Sciatic nerve (tissue), 2 donors: ENCODE measurements around the gene GPR25. TPM values are rescaled to one million over a fixed set of nuclear protein-coding genes. Genes with fewer than 3 reads are reported as not detected.
"Not testable (repeated sequence)": the region's sequence is repeated elsewhere in the genome, so short reads cannot be mapped to it uniquely, and the experiment has no call there.

Experiments
- ATAC-seq: fragments of 200-7000 bp; cut with Tn5 transposase; one replicate; pipeline ENCODE4 v1.9.1; 2020; ENCODE audit warnings: mild to moderate bottlenecking, moderate library complexity
- DNase-seq: peaks from one replicate; pipeline ENCODE4 v3.0.0-alpha.2; 2020; ENCODE audit warnings: low spot score
- intact Hi-C: fragments of 100-400 bp; cut with DNase I; formaldehyde crosslinking; loops from one replicate; pipeline ENCODE4 v1.14.2; 2022
- total RNA-seq: library from RNA; stranded (reverse); fragmentation: NEBNext Ultra II Directional; extraction: Animal tissue kit (Norgen Biotek cat#: 25700); gene quantifications from one replicate; pipeline ENCODE4 v1.2.1, GENCODE V29; 2021
- donor health status: DM: no; HTN: no; CAD: no.
- donor health status: DM: no; HTN: no; CAD: no.

Gene GPR25
- total RNA-seq, 1 donor from 2014 or later: not detected

DNA sequence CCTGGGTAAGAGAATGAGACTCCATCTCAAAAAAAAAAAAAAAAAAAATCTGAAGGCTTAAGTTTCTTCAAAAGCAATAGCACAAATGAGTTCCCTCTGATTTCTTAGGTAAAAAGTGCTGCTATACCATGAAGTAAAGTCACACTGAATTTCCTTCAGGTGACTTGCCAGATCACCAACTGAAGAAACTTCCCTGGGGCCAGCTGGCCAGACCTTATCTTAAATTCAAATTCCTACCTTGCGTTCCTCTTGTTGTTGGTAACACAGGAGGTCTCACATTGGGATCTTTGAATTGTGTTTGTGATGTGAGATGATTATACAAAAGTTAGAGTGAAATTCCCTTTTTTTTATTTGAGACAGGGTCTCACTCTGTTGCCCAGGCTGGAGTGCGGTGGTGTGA is 33.7 kb downstream of the GPR25 start:
- DNase-seq (no peak), ATAC-seq (no peak)
- intact Hi-C loops: no loop called here

DNA sequence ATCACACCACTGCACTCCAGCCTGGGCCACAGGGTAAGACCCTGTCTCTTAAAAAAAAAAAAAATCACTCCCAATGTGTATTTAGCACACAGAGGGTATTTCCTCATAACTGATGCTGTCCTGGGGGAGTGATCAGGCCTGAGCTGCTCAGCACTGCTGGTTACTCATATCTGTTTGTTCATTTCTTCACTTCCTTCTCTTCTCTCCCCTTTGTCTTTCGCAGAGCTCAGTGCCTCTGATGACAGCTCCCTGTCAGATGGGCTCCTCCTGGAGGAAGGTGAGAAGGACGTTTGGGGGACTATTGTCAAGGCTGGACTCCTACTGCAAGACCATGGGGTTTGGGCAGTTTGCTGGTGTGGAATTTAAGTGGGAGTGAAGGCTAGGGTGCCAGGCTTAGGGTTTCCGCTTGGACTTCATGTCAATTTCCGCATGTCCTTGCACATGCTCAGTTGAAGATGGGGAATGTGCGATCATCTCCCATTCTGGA is 34.9 kb downstream of the GPR25 start:
- DNase-seq: no peak
- intact Hi-C loops: no loop called here
- ATAC-seq: no peak

DNA sequence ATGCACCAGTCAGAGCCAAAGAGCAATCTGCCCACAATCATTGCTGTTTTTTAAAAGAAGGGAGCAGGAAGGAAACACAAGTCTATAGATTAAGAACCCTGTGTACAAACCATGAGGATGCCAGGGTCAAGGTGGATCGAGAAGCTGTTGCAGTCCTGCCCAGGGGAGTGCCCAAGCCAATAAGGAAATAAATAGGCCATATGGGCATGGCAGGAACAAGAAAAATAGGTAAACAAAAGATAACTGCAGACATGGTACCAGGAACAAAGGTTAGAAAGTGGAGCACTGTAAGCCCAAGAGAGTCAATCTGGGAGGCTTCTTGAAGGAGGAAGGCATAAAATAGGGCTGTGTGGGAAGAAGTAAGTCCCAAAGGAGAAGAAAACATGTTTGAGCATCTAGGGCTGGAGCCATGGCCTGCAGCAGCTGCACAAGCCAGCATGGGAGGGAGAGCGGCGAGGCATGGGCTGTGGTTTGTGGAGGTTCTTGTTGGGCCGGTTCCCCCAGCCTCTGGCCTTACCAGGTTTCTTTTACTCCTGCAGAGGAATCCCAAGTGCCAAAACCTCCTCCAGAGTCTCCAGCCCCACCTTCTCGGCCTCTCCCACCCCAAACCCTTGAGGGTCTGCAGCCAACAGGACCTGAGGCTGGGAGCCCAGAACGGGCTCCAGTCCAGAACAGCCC is 35.5 kb downstream of the GPR25 start:
- no peak for DNase-seq
- ATAC-seq: no peak
- intact Hi-C loops: no loop called here

DNA sequence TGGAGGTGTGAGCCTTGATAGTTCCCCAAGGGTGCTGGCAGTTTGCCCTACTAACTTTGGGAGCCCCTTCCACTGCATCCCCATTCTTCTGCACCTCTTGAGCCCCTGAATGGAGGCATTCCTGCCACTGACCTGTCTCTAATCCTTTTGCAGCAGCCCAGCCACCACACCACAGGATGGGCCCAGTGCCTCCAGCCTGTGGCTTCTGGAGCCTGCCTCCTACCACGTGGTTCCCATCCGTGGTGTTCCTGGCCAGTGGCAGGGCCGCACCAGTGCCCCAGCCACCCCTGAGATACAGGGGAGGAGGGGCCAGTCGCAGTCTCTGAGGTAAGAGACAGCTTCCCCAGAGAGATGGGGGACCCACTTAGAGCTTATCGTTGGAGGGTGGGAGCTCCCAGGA is 36.3 kb downstream of the GPR25 start:
- no peak for ATAC-seq
- no peak for DNase-seq
- intact Hi-C loops: no loop called here

DNA sequence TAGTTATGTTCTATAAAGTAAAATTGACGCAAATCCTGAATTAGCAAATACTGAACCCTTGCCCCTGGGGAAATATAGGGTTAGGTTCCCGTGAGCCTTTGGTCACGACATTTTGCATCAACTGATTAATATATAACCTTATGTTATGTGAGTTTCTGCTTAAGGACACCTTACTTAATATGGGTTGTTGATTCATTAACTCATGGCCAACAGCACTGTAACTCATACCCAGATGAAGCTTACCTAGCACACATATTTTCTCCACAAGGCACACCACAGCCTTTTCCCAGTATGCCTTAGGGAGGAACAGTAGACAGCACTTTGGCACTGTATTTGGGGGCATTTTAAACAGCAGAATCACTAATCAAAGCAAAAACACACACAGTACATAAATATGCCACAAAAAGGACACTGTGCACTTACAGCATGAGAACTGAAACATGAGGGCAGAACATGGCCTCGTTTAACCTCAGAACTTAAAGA is 37.0 kb downstream of the GPR25 start:
- DNase-seq (no peak), ATAC-seq (no peak)
- intact Hi-C loops: no loop called here

DNA sequence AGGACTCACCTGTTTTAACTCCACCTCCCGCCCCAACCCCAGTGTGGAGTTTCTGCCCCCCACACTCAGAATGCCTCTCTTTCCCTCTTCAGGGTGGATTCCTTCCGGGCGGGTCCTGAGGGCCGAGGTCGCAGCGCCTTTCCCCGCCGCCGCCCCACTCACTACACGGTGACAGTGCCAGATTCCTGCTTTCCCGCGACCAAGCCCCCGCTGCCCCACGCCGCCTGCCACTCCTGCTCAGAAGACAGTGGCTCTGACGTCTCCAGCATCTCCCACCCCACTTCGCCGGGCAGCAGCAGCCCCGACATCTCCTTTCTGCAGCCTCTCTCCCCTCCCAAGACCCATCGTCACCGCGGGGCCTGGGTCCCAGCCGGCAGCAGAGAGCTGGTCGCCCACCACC is 38.6 kb downstream of the GPR25 start:
- ATAC-seq (no peak), DNase-seq (no peak)
- intact Hi-C loops: no loop called here

DNA sequence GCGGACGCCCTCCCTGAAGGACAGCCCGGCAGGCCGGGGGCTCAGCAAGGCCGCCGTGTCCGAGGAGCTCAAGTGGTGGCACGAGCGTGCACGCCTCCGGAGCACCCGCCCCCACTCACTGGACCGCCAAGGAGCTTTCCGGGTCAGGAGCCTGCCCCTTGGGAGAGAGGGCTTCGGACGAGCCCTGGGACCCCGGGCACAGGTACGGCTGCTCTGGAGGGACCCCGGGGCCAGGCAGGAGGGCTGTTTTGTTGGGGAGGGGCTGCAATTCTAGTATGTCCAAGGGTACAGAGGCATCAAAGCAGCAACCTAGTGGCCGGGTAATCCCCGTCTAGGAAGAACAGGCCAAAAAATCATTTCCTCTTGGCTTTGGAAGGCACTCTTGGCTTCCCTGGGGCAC is 39.2 kb downstream of the GPR25 start:
- ATAC-seq, intact Hi-C loops, DNase-seq: not testable (repeated sequence)

DNA sequence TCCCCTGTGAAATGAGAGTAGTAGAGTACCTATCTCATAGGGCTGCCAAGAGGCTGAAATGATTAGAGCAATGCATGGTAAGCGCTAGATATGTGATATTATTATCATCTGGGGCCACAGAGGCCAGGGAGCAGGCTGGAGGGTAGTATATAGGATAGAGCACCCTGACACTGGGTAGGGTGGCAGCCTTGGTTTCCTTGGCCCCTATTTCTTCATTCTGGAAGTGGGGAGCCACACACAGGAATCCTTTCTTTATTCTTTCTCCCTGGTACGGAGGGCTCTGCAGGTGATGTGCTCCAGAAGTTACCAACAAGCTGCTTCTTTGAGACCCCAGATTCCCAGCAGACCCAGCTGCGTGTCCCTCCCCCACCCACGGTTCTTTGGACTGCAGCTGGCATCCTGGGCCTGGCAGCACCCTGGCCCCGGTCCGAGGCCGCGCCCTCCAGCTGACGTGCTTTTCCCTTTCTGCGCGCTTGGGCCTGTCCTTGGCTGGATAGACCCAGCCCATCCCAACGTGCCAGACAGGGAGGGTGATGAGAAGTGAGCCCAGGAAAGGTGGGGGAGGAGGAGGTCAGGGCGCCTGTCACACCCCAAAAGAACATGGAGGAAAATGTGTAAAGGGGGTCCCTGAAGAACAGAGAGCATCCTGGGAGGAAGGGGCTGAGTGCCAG is 40.1 kb downstream of the GPR25 start:
- DNase-seq (no peak), ATAC-seq (no peak)
- intact Hi-C loops: no loop called here

DNA sequence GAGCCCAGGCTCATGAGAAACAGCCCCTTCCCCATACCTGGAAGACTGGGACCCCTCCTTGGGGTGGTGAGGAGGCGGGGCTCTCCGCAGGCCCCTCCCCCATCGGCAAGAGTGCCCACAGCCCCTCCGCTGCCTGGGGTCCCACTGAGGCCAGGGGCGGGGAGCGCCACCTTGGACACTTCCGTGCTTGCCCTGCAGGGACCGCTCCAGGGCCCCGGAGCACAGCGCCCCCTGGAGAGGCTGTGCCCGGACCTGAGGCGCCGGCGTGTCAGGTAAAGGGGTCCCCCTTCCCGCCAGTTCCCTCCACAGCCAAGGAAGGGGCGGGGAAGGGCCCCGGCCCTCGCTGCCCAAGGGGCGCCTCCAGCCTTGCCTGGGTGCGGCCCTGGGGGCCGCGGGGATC is 43.4 kb downstream of the GPR25 start:
- ATAC-seq (no peak), DNase-seq (no peak)
- intact Hi-C loops: no loop called here

DNA sequence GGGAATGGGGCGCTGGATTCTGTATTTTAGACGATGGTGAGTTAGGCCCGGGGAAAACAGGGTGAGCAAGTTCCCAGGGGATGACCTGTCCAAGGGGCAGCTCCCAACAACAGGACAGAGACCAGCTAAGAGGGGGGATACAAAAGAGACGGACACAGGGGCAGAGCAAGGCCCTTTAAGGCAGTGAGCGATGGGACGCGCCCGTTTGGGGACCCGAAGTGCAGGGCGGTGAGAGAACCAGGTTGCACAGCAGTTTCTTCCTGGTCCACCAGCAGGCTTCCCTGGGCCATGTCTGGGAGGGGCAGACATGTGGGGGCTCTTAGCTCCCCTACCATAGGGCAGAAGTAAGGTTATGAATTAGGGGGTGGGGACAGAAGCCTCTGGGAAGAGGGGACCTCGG is 43.9 kb downstream of the GPR25 start:
- intact Hi-C loops: no loop called here
- DNase-seq: no peak
- ATAC-seq: no peak

DNA sequence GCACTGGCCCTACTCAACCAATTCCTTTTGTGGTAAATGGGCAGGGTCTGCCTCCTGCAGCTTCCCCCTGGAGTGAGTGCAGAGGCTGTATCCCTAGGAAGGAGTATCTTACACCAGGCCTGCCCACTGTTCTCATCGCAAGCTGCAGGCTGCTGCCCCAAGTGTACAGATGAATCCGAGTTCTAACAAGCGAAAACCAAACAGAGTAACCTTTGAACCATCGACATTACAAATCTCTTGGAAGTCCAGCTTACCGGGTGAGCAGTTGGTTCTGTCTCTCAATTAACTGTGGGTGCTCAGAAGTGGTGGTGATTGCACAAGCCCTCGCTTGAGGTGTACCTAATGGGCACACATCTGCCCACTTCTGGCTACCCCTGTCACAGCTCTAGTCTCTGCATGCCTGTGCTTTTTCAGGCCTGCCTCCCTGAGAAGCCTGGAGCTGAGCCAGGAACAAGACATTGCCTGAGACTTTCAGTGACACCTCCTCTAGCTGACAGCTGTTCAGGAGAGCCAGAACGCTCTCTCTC is 44.6 kb downstream of the GPR25 start:
- DNase-seq (no peak), ATAC-seq (no peak)
- intact Hi-C loops: no loop called here

DNA sequence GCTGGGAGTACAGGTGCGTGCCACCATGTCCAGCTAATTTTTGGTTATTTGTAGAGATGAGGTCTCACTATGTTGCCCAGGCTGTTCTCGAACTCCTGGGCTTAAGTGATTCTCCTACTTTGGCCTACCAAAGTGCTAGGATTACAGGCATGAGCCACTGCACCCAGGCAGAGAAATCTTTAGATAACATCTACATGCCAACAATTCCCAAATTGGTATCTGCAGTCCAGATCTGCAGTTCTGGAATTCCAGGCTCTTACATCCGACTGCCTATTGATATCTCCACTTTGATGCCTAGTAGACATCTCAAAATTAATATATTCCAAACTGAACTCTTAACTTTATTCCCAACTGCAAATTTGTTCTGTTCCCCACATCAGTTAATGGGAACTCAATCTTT is 45.2 kb downstream of the GPR25 start:
- intact Hi-C loops: no loop called here
- DNase-seq: no peak
- no peak for ATAC-seq

DNA sequence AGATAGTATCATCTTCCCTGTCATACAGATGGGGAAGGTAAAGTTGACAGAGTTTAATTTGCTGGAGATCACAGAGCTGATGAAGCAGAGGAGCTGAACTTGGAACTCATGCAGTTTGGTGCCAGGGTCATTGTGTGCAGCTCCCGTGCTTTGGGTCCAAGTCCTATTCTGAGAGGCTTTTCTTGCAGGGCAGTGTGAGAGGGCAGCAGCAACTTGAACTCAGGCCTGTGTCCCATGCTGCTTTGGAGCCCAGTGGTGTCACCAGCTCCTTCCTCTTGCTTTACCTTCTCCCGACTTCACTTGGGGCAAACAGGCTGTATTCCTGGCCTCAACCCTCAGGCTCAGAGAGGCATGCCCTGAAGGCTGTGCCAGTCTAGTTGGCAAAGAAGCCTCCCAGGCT is 46.6 kb downstream of the GPR25 start:
- intact Hi-C loops: no loop called here
- no peak for DNase-seq
- no peak for ATAC-seq

DNA sequence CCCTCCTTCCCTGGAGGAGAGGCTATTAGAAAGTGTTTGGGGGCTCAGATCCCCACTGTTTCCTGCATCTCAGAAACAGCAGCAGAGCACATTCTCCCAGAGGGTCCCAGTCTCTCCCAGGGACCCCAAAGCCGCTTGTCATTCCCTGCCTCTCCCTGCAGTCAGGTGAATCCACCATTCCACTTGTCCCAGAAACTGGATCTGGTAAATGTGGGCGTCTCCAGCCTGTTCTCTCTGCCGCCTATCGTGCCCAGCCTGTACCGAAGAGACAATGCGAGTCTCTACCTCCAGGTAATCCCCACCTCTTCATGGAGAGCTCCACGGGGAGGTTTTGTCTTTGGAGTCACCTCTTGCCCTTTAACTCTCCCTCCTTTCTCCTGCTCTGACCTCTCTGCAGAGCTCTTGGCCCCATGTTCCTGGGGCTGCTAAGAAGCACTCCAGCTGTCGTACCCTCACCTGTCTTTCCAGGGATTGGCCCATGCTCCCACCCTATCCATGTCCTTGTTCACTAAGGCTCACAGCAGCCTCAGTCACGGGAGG is 48.9 kb downstream of the GPR25 start:
- DNase-seq (no peak), ATAC-seq (no peak)
- intact Hi-C loops: no loop called here

DNA sequence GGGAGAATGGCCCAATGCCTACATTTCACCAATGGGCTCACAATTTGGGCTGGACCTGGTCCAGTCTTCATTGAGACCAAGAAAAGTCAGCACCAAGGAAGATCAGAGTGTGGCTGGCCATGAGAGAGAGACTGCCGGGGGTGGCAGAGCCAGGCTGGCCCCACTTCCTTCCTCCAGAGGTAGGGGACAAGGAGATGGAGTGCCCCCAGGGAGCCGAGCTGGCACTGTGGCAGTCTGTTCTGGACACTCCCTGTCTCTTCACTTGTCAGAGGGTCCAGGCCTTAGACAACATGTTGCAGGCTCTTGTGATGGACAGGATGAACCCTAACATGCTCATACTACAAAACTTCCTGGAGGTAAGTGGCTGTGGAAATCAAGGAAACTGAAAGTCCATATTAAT is 49.6 kb downstream of the GPR25 start:
- DNase-seq (no peak), ATAC-seq (no peak)
- intact Hi-C loops: no loop called here

DNA sequence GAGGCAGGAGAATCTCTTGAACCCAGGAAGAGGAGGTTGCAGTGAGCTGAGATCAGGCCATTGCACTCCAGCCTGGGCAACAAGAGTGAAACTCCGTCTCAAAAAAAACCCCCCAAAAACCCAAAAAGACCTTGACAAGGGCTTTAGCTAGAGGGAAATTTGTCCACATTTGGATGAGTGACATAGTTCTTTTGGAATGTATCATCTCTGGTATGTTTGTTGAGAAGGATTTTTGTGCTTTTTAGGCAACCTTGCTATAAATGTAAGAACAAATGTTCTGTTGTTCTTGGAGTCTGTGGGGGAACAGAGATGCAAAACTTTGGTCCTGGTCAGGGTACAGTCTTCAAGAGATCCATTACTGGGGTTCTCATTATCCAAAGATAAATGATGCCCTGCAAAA is 50.8 kb downstream of the GPR25 start:
- intact Hi-C loops: no loop called here
- DNase-seq: no peak
- no peak for ATAC-seq
